IPS-20b (cell line): ENCODE results near the gene HELZ2.

Experiments
- H3K27ac ChIP-seq: one replicate; pipeline ENCODE4 v1.5.1; 2013; ENCODE audit warnings: low read length
- H3K27me3 ChIP-seq: 2 replicates; pipeline ENCODE4 v1.6.1; 2013; ENCODE audit warnings: mild to moderate bottlenecking, low read length, inconsistent platforms; ENCODE audit not compliant: insufficient read depth
- H3K36me3 ChIP-seq: 2 replicates; pipeline ENCODE4 v1.6.1; 2013; ENCODE audit warnings: low read depth, mild to moderate bottlenecking, inconsistent platforms, low read length, moderate library complexity; ENCODE audit not compliant: insufficient read depth
- H3K4me1 ChIP-seq: 2 replicates; pipeline ENCODE4 v1.6.1; 2013; ENCODE audit warnings: mild to moderate bottlenecking, control low read depth, inconsistent platforms, low read length, moderate library complexity; ENCODE audit not compliant: insufficient read depth
- H3K4me3 ChIP-seq: 2 replicates; pipeline ENCODE4 v1.5.1; 2013; ENCODE audit warnings: mild to moderate bottlenecking, low read length, inconsistent platforms
- H3K9ac ChIP-seq: 2 replicates; pipeline ENCODE4 v1.6.1; 2013; ENCODE audit warnings: low read depth, mild to moderate bottlenecking, inconsistent platforms, low read length, moderate library complexity
- H3K9me3 ChIP-seq: 2 replicates; pipeline ENCODE4 v1.6.1; 2013; ENCODE audit warnings: mild to moderate bottlenecking, low read depth, low read length, inconsistent platforms; ENCODE audit not compliant: insufficient read depth

Gene HELZ2

GRCh38 chr20:63566395-63567135 is 7.5 kb downstream of the HELZ2 start:
- Histone ChIP-seq H3K27me3 (no peaks in the 10 kb centered on the region), H3K4me3 (no peak overlapping the region), H3K4me1 (no peaks in the 10 kb centered on the region), H3K36me3 (no peaks in the 10 kb centered on the region), H3K27ac (no peak overlapping the region), H3K9me3 (no peaks in the 10 kb centered on the region), H3K9ac (no peak overlapping the region)

GRCh38 chr20:63565699-63566335 is 8.2 kb downstream of the HELZ2 start:
- Histone ChIP-seq H3K9me3 (no peaks in the 10 kb centered on the region), H3K9ac (no peak overlapping the region), H3K27me3 (no peaks in the 10 kb centered on the region), H3K4me1 (no peaks in the 10 kb centered on the region), H3K36me3 (no peaks in the 10 kb centered on the region), H3K4me3 (no peak overlapping the region), H3K27ac (no peak overlapping the region)

DNA sequence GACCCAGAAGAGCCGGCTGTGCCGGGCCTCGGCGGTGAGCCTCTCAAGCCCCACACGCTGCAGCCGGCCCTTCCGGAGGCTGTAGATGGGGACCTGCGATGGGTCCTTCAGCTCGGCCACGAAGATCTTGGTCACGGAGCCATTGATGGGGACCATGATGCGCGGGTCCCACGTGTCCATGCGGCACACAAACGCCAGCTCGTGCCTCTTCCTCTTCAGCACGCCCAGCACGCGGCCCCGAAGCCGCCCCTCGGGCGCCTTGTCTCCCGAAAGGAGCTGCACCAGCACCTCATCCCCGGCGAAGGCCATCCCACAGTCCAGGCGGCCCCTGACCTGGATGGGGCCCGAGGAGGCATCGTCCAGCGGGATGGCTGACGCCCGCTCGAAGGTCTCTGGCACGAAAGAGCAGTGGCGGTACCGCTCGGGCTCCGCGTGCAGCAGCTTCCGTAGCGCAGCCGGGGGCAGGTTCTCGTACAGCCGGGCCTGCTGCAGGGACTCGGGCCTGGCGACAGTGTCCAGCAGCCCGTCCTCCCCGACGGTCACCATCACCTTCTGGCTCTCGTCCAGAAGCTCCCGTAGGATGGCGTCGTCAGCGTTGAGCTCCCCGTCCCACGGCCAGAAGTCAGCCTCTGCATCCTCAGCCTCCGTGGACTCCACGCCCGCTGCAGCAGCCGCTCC is 8.9 kb downstream of the HELZ2 start:
- Histone ChIP-seq H3K4me3 (no peak overlapping the region), H3K27me3 (no peaks in the 10 kb centered on the region), H3K36me3 (no peaks in the 10 kb centered on the region), H3K9me3 (no peaks in the 10 kb centered on the region), H3K9ac (no peak overlapping the region), H3K27ac (no peak overlapping the region), H3K4me1 (no peaks in the 10 kb centered on the region)

DNA sequence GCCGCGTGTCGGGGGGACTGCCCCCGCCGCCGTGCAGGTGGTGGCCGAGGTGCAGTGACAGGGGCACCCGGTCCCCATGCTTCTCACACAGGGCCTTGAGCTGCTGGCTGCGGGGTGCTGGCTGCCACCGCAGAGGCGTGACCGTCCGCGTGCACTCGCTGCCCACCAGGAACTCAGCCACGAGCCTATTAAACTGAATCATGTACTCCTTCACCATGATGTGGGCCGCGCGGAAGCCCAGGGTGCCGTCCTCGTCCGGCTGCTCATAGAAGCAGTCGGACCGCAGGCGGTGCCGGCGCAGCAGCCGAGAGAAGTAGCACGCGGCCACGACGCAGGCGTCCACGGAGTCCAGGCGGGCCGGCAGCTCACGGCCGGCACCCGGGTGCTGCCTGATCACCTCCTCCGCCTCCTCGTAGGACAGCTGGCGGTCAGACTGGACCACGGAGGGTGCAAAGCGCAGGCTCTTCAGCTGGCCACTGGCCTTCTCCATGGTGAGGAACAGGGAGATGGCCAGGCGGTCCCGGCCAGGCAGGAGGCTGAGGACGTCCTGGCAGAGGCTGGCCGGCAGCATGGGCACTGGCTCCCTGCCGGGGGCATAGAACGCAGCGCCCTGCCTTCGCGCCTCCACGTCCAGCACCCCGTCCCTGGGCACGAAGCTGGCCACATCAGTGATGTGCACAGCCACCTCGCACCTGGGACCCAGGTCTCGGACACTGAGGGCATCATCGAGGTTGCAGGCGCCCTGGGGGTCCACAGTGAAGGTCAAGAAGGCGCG is 9.8 kb downstream of the HELZ2 start:
- Histone ChIP-seq H3K4me3 (no peak overlapping the region), H3K27ac (no peak overlapping the region), H3K27me3 (no peaks in the 10 kb centered on the region), H3K36me3 (no peaks in the 10 kb centered on the region), H3K9me3 (no peaks in the 10 kb centered on the region), H3K4me1 (no peaks in the 10 kb centered on the region), H3K9ac (no peak overlapping the region)

GRCh38 chr20:63563225-63563935 is 10.7 kb downstream of the HELZ2 start:
- Histone ChIP-seq H3K36me3 (no peaks in the 10 kb centered on the region), H3K27me3 (no peaks in the 10 kb centered on the region), H3K4me3 (no peak overlapping the region), H3K9me3 (no peaks in the 10 kb centered on the region), H3K4me1 (no peaks in the 10 kb centered on the region), H3K27ac (no peak overlapping the region), H3K9ac (no peak overlapping the region)

- Histone ChIP-seq H3K27ac (no peak overlapping the region), H3K4me3 (no peak overlapping the region), H3K9me3 (no peaks in the 10 kb centered on the region), H3K9ac (no peak overlapping the region), H3K27me3 (no peaks in the 10 kb centered on the region), H3K4me1 (no peaks in the 10 kb centered on the region), H3K36me3 (no peaks in the 10 kb centered on the region)
Observed at GRCh38 chr20:63562461-63563224, 11.4 kb downstream of the HELZ2 start.

GRCh38 chr20:63561624-63562396 is 12.2 kb downstream of the HELZ2 start:
- no peaks in the 10 kb centered on the region for H3K27me3 ChIP-seq
- H3K9ac ChIP-seq, result no peak overlapping the region
- no peak overlapping the region for H3K27ac ChIP-seq
- H3K4me1 ChIP-seq, result no peaks in the 10 kb centered on the region
- H3K9me3 ChIP-seq, result no peaks in the 10 kb centered on the region
- H3K4me3 ChIP-seq, result no peak overlapping the region
- H3K36me3 ChIP-seq, result no peaks in the 10 kb centered on the region

DNA sequence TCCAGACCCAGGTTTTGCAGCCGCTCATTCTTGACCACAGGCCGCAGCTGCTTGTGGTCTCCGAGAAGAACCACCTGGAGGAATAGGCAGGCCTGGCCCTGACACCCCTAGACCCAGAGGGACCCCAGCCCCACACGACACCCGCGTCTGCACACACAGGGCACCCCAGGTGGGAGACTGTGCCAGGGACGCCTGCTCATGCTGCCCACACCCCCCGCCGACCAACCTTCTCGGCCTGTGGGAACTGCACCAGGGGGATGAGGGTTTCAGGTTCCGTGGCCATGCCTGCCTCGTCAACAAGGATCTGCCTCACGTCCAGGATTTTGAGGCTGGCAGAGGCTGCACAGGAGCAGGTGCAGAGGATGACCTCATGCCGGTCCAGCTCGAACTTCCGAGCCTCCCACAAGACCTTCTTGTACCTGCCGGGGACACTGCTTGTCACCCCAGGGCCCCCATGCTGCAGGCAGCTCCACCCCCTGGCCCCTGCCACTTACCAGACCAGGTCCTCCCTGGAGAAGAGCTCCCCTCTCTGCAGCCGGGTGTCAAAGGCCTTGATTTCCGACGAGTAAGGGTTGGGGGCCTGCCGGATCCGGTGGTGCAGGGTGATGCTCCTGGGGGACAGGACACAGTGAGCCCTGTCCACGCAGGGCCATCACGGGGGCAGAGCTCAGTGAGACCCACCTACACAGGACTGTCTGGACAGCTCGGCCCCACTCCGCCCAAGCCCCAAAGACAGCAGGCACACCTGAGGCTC is 13.0 kb downstream of the HELZ2 start:
- no peaks in the 10 kb centered on the region for H3K36me3 ChIP-seq

GRCh38 chr20:63560333-63560805 is 13.7 kb downstream of the HELZ2 start:
- Histone ChIP-seq H3K9ac (no peak overlapping the region), H3K36me3 (no peaks in the 10 kb centered on the region), H3K27me3 (no peaks in the 10 kb centered on the region), H3K27ac (no peak overlapping the region), H3K4me1 (no peaks in the 10 kb centered on the region), H3K9me3 (no peaks in the 10 kb centered on the region), H3K4me3 (no peak overlapping the region)

More for the DNA sequence above, 13.0 kb downstream of the HELZ2 start:
- H3K27ac ChIP-seq, result no peak overlapping the region
- H3K9ac ChIP-seq, result no peak overlapping the region
- H3K27me3 ChIP-seq, result no peaks in the 10 kb centered on the region
- H3K9me3 ChIP-seq, result no peaks in the 10 kb centered on the region
- no peak overlapping the region for H3K4me3 ChIP-seq
- H3K4me1 ChIP-seq, result no peaks in the 10 kb centered on the region
